ENCODE data around the gene SLC22A23. TPM values are rescaled to one million over a fixed set of nuclear protein-coding genes. Genes with fewer than 3 reads are reported as not detected.

SLC22A23 gene
- total and polyA plus RNA-seq, 2 experiments from 2014 or later = 15.7 to 24.9 TPM

- H3K27me3 ChIP-seq = no peaks in the 10 kb centered on the region
- H3K9me3 ChIP-seq (ENCODE audit: low read depth) = no peaks in the 10 kb centered on the region
- H3K4me1 ChIP-seq (ENCODE audit: low read depth) = no peaks in the 10 kb centered on the region
- TF ChIP-seq CTCF (IDR thresholded peaks at IDR 0.05; ENCODE audit: low read depth, low read length) = no peak
- no peak overlapping the region for H3K4me3 ChIP-seq
- DNase-seq (ENCODE audit: low read depth in 1 of 2, low spot score in 1 of 2) = no peak
- no peak overlapping the region for H3K27ac ChIP-seq
- no peaks in the 10 kb centered on the region for H3K36me3 ChIP-seq
Measured at GRCh38 chr6:3321875-3322274, 135.0 kb downstream of the SLC22A23 start.

- DNase-seq (ENCODE audit: low read depth in 1 of 2, low spot score in 1 of 2) = no peak
- no peaks in the 10 kb centered on the region for H3K9me3 ChIP-seq (ENCODE audit: low read depth)
- no peaks in the 10 kb centered on the region for H3K27me3 ChIP-seq
- TF ChIP-seq CTCF (IDR thresholded peaks at IDR 0.05; ENCODE audit: low read depth, low read length) = no peak
- H3K27ac ChIP-seq = no peak overlapping the region
- H3K36me3 ChIP-seq = no peaks in the 10 kb centered on the region
- H3K4me1 ChIP-seq (ENCODE audit: low read depth) = no peaks in the 10 kb centered on the region
- H3K4me3 ChIP-seq = no peak overlapping the region
Measured at GRCh38 chr6:3321042-3321441, 135.8 kb downstream of the SLC22A23 start.

- Histone ChIP-seq H3K9me3 (ENCODE audit: low read depth) (no peaks in the 10 kb centered on the region), H3K4me1 (ENCODE audit: low read depth) (no peaks in the 10 kb centered on the region), H3K27ac (no peak overlapping the region), H3K36me3 (no peaks in the 10 kb centered on the region), H3K27me3 (no peaks in the 10 kb centered on the region), H3K4me3 (no peak overlapping the region)
- TF ChIP-seq CTCF (IDR thresholded peaks at IDR 0.05; ENCODE audit: low read depth, low read length) = no peak
- DNase-seq (ENCODE audit: low read depth in 1 of 2, low spot score in 1 of 2) = no peak
Measured at GRCh38 chr6:3320238-3320811, 136.5 kb downstream of the SLC22A23 start.

GRCh38 chr6:3319610-3320200, 137.1 kb downstream of the SLC22A23 start:
- DNase-seq (ENCODE audit: low read depth in 1 of 2, low spot score in 1 of 2) = no peak
- Histone ChIP-seq H3K27ac (no peak overlapping the region), H3K36me3 (no peaks in the 10 kb centered on the region), H3K9me3 (ENCODE audit: low read depth) (no peaks in the 10 kb centered on the region), H3K4me1 (ENCODE audit: low read depth) (no peaks in the 10 kb centered on the region), H3K27me3 (no peaks in the 10 kb centered on the region), H3K4me3 (no peak overlapping the region)
- no peak for TF ChIP-seq CTCF (IDR thresholded peaks at IDR 0.05; ENCODE audit: low read depth, low read length)

GRCh38 chr6:3318821-3319540, 137.9 kb downstream of the SLC22A23 start:
- no peaks in the 10 kb centered on the region for H3K27me3 ChIP-seq
- DNase-seq (ENCODE audit: low read depth in 1 of 2, low spot score in 1 of 2) = no peak
- no peaks in the 10 kb centered on the region for H3K4me1 ChIP-seq (ENCODE audit: low read depth)
- no peaks in the 10 kb centered on the region for H3K9me3 ChIP-seq (ENCODE audit: low read depth)
- TF ChIP-seq CTCF (IDR thresholded peaks at IDR 0.05; ENCODE audit: low read depth, low read length) = no peak
- H3K27ac ChIP-seq = no peak overlapping the region
- no peaks in the 10 kb centered on the region for H3K36me3 ChIP-seq
- H3K4me3 ChIP-seq = no peak overlapping the region

Data from cardiac muscle cell (in vitro differentiated cells and primary cell).